CD4-positive, alpha-beta T cell treated with Interferon gamma for 1 hour (primary cell): Measurements from ENCODE around the gene MFSD8.
"Not testable (repeated sequence)": the region's sequence is repeated elsewhere in the genome, so short reads cannot be mapped to it uniquely, and the experiment has no call there.

Source experiments
- DNase-seq: peaks from one replicate; pipeline ENCODE4 v3.0.0-alpha.2; 2020

MFSD8 gene

GRCh38 chr4:127965062-127965802, at the start of gene MFSD8, which contains the start of gene ABHD18:
Gene MFSD8 (minus strand): TSS chr4:127965173. CDS start chr4:127965133, 40 bp downstream.
Gene ABHD18 (plus strand): TSS chr4:127965406. CDS start chr4:127982956, 17,550 bp downstream.
- peak; percentile 99 for DNase-seq

- DNase-seq, result no peak
These were observed 44.5 kb upstream of the MFSD8 start for GRCh38 chr4:128009428-128009827.

- no peak for DNase-seq
These were observed 41.6 kb upstream of the MFSD8 start for GRCh38 chr4:128006592-128006991.

GRCh38 chr4:127997534-127998388, 32.8 kb upstream of the MFSD8 start:
- DNase-seq, result no peak

GRCh38 chr4:127996521-127996920, 31.5 kb upstream of the MFSD8 start:
- DNase-seq, result not testable (repeated sequence)

- no peak for DNase-seq
These were observed 30.8 kb upstream of the MFSD8 start for GRCh38 chr4:127995776-127996175.

GRCh38 chr4:127993151-127993550, 28.2 kb upstream of the MFSD8 start:
- no peak for DNase-seq

- DNase-seq, result no peak
These were observed 23.7 kb upstream of the MFSD8 start for GRCh38 chr4:127988638-127989037.

GRCh38 chr4:127985989-127986388, 21.0 kb upstream of the MFSD8 start:
- DNase-seq, result no peak

GRCh38 chr4:127982445-127982844, 17.5 kb upstream of the MFSD8 start:
- no peak for DNase-seq

- DNase-seq, result no peak
These were observed 14.0 kb upstream of the MFSD8 start for GRCh38 chr4:127978930-127979329.

GRCh38 chr4:127975121-127975770, 10.3 kb upstream of the MFSD8 start:
- no peak for DNase-seq

- not testable (repeated sequence) for DNase-seq
These were observed 6.0 kb upstream of the MFSD8 start for GRCh38 chr4:127970925-127971324.

GRCh38 chr4:127968586-127968985, 3.6 kb upstream of the MFSD8 start:
- DNase-seq, result no peak

- DNase-seq, result no peak
These were observed 2.3 kb upstream of the MFSD8 start for GRCh38 chr4:127967141-127967775.

- peak; percentile 68 for DNase-seq
These were observed 816 bp upstream of the MFSD8 start for GRCh38 chr4:127965803-127966175.

GRCh38 chr4:127964426-127965061, 429 bp downstream of the MFSD8 start:
- DNase-seq, result not testable (repeated sequence)

GRCh38 chr4:127963633-127964398, 1.2 kb downstream of the MFSD8 start:
- peak; percentile 16 for DNase-seq

- DNase-seq, result no peak
These were observed 5.2 kb downstream of the MFSD8 start for GRCh38 chr4:127959794-127960193.

GRCh38 chr4:127957105-127957504, 7.9 kb downstream of the MFSD8 start:
- no peak for DNase-seq

GRCh38 chr4:127936974-127937373, 28.0 kb downstream of the MFSD8 start:
- DNase-seq, result no peak

- DNase-seq, result not testable (repeated sequence)
These were observed 33.1 kb downstream of the MFSD8 start for GRCh38 chr4:127931836-127932235.
